Measurements from ENCODE around the gene PARP1. TPM values are rescaled to one million over a fixed set of nuclear protein-coding genes. Genes with fewer than 3 reads are reported as not detected.

Gene PARP1
- 67.2 and 72.4 TPM in 2 replicates for total RNA-seq

GRCh38 chr1:226407497-226408284 lies at the start of gene PARP1:
PARP1 (minus strand) TSS chr1:226408093; CDS start chr1:226407929, 164 bp downstream.

Other genes starting within 250 kb of the PARP1 start
- gene ACBD3, start 221.4 kb downstream of the PARP1 start, total RNA-seq: 100.0 and 105 TPM in 2 replicates
- not detected in 2 replicates for gene MIXL1, start 184.4 kb downstream of the PARP1 start, total RNA-seq
- gene LIN9, start 98.9 kb downstream of the PARP1 start, total RNA-seq: 5.9 and 8.1 TPM in 2 replicates
- under 0.01 TPM in 2 replicates for gene STUM, start 140.7 kb upstream of the PARP1 start, total RNA-seq

Measured in articular chondrocyte of knee joint (primary cell).